ENCODE measurements around the gene DYNC1I1.

Gene DYNC1I1

DNA sequence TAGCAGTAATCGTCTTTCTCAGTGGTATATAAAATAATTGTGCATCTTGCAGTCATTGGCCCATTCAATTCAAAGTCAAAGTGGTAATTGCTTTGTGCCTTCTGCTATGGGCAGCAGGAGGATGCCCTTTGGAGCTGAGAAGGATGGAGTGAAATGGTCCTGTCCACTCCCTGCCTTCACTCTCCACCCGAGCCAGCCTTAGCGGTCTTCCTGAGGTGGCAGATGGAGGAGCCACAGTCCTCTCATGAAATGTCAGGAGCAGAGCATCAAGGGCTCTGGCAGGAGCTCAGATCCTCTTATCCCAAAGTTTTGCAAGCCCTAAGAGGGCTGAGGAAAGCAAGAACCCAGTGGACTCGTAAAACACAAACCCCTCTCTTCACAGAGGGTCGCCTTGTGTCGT, 199.4 kb downstream of the DYNC1I1 start:
- no peak for DNase-seq (ENCODE audit: low spot score)

GRCh38 chr7:95972523-95972922, 200.2 kb downstream of the DYNC1I1 start:
- DNase-seq (ENCODE audit: low spot score): no peak

- DNase-seq (ENCODE audit: low spot score): no peak
Measured at GRCh38 chr7:95974108-95974507, 201.8 kb downstream of the DYNC1I1 start.

DNA sequence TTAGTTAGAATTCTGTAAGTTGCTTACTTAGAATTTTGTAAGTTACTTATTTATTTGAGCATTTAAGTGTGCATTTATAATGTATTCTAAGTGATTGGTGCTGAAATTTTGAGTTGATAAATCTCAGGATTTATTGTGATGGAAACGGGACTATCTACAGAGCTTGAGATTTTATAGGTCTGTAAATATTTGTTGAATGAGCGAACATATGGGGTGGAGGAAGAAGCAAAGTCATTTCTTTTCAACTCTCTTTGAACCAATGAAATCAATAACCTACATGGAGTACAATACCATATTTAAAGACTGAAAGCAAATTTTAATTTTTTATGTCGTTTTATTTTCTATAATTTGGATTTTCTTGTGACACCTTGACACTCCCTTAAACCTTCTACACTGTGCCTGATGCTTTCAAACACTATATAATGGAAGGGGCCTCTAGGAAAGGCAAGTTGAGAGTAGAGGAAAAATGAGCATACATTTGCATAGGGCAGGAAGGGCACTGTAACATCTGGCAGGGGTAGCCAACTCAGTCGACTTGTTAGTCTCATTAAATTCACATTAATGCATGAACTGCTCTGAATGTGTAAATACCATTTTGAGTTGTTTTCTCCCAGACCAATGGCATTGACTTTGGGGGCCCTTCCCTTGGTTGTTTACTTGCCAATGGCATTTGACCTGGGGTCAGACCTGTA, 204.2 kb downstream of the DYNC1I1 start:
- DNase-seq (ENCODE audit: low spot score): no peak

DNA sequence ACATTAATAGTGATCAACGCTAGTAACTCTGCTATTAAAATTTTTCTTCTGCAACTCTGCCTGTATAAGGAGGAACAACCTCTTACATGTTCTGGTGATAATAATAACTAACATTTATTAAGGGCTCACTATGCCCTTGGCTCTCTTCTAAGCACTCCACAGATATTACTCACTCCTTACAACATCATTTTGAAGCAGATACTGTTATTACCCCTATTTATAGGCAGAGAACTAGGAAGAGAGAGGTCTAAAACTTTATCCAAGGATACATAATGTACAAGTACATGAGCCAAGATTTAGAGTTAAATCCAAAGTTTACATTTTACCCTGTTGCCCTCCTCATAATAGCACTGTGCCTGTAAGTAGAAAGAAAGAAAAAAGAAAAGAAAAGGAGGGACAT, 205.6 kb downstream of the DYNC1I1 start:
- DNase-seq (ENCODE audit: low spot score): no peak

- no peak for DNase-seq (ENCODE audit: low spot score)
Measured at GRCh38 chr7:95980167-95980566, 207.8 kb downstream of the DYNC1I1 start.

GRCh38 chr7:95980706-95981105, 208.4 kb downstream of the DYNC1I1 start:
- DNase-seq (ENCODE audit: low spot score): no peak

DNA sequence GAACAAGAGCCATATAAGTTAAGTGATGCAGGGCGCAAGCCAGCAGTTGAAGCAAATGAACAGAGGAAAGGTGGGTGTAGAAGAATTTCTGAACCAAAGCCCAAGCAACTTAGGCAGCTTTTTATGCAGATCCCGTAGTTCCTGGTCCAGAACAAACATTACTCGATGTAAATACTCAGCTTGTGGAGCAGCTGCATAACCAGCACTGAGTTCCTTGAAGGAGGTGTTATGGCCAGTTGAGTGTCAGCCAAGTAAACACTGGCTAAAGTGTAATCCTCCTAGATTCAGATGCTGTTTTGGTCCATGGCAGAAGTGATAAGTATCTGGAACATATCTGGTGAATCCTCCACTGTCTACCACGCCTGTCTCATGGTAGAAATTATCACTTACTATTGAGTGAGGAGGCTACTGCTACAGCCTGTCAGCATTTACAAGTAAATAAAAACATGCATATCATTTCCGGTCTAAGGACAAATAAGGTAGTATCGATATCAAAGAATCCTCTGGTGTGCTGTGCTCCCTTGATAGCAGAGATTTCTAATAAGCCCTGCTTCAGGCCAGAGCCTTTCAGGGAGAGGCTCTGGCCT, 213.9 kb downstream of the DYNC1I1 start:
- DNase-seq (ENCODE audit: low spot score): no peak

- peak; percentile 35 for DNase-seq (ENCODE audit: low spot score)
Measured at GRCh38 chr7:95989301-95989700, 216.9 kb downstream of the DYNC1I1 start.

GRCh38 chr7:95993380-95993779, 221.0 kb downstream of the DYNC1I1 start:
- no peak for DNase-seq (ENCODE audit: low spot score)

DNA sequence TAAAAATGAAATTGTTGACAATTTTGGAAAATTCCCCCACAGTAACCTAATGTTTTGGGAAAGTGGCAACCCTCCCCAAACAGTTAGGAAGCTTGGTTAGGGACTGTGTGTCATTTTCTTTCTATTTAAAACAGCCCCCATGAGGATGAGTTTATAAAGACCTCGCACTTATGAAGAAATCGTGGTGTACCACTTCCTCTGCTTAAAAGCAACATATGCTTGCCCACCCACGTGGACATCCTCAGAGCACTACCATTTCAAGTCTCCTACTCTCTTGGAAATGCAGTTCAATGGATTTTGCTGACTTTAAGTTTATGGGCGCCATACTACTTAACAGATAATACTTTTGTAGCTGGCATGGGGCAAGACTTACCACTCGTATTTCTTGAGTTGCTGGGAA, 223.8 kb downstream of the DYNC1I1 start:
- no peak for DNase-seq (ENCODE audit: low spot score)

- DNase-seq (ENCODE audit: low spot score): no peak
Measured at GRCh38 chr7:95996886-95997285, 224.5 kb downstream of the DYNC1I1 start.

DNA sequence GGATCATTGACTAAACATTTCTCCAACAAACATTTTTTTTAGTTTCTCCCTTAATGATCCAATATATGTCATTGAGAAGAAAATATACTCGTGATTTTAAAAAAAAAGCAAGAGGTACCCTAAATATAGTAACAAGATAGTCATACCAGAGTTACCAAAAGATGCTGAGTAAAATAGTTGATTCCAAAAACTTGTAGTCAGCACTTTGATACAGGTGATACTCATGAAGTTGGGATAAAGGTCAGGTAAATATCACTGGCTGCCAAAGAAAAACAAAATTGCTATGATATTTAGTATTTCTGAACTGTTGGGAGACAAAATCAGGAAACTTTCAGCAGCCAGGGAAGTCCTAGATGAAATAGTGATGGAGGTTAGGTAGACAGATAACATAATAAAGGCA, 225.3 kb downstream of the DYNC1I1 start:
- no peak for DNase-seq (ENCODE audit: low spot score)

DNA sequence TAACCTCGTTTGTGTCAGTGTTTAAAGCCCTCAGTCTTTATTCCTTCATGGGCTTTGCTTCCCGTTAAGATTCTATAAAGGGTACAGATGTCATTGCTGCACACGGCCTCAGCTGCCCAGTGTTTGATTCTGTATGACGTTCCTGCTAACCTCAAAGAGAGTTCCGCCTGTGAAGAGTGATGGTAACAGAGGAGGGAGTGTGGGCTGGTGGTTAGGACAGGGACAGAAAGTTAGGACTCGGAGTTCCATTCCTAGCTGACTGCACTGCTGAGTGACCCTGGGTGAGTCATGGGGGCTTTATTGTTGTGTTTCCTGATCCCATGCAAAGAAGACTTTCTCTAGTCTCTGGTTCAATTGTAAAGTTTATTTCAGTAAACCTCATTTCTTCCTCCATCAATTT, 227.1 kb downstream of the DYNC1I1 start:
- no peak for DNase-seq (ENCODE audit: low spot score)

DNA sequence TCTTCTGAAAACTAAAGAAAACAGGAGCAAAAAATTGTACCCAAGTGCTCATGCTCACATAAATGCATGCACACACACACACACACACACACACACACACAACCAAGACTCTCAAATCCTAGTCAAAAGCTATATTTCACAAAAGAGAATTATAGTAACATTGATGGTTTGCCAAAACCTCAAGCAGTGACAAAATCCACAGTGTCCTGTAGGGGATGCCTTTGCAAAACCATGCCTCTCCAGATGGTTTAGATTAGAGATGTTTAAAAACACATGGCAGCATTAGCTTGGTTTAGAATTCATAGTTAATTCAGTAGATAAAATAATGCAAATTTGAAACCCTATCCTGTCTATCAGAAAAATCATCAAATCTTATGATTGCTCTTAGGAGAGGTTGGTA, 232.2 kb downstream of the DYNC1I1 start:
- DNase-seq (ENCODE audit: low spot score): no peak

DNA sequence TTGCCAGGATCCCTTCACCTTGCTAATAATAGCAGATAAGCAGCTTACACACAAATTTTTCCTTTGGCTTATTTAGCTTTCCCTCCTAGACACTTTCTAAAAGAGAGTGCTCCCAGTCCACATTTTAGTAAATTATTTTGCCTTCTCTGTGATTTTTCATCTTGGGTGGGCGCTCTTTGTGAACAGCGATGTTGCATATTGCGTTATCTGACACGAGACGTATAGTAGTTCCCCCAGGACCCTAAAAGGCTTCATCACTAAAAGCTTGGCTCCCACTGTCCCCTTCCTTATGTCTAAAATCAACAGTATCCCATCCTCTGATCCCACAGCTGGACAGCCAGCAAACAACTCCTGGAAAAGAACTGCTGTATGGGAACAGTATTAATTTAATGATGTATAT, 232.9 kb downstream of the DYNC1I1 start:
- DNase-seq (ENCODE audit: low spot score): no peak

- no peak for DNase-seq (ENCODE audit: low spot score)
Measured at GRCh38 chr7:96009148-96009547, 236.8 kb downstream of the DYNC1I1 start.

DNA sequence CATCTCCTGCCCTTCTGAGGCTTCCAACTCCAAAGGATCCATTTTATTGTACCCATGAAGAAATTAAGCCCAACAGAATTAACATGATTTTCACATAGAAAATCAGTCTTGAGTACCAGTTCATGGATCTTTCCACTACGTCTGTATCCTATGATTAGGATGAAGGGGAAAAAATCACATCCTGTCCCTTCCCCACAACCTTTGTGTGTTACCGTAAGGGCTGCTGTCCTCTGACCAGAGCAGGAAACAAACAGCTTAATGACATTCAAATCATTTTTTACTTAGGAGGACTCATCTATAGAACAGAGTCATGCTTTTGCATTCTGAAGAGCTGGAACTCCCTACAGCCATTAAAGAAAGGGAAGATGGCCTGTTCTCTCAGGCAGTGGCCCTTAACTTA, 241.5 kb downstream of the DYNC1I1 start:
- DNase-seq (ENCODE audit: low spot score): no peak

GRCh38 chr7:96014617-96015016, 242.3 kb downstream of the DYNC1I1 start:
- DNase-seq (ENCODE audit: low spot score): no peak

DNA sequence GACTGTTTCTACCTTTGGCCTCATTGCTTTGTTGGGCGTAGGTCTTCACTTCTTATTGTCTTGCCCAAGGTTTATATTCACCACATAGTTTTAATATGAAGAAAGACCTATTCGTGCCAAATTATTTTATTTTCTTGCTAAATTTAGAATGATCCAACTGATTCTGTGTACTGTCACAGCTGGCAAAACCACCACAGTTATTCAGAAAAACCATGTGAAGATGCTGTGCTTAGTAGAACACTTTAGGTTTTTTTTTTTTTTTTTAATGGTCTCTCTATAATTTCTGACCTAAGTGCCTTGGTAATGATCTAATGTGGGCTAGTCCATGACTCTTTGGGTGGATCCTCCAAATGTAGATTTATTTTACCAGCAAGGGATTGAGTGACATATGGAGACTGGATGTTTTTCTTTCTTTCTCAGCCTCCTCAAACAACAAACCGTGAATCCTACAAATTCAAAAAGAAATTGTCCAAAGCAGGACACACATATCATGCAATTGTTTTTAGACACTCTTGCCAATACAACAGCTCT, 243.8 kb downstream of the DYNC1I1 start:
- no peak for DNase-seq (ENCODE audit: low spot score)

DNA sequence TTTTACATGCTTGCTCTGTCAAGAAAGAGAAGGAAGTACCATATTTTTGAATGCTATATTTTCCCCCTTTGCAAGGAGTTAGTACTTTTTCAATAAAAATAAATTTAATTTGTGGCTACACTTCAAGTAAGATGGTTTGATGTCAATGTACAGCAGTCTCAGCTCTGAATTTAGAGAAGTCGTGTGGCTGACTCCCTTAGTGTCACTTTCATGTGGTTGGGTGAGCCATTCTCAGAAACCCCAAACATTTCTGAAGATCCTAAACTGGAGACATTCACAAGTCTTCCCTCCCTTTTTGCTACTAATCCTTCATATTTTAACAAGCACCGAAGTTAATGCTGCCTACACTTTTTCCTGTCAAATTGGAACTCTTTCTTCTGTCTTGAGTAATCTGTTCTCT, 244.4 kb downstream of the DYNC1I1 start:
- no peak for DNase-seq (ENCODE audit: low spot score)

DNA sequence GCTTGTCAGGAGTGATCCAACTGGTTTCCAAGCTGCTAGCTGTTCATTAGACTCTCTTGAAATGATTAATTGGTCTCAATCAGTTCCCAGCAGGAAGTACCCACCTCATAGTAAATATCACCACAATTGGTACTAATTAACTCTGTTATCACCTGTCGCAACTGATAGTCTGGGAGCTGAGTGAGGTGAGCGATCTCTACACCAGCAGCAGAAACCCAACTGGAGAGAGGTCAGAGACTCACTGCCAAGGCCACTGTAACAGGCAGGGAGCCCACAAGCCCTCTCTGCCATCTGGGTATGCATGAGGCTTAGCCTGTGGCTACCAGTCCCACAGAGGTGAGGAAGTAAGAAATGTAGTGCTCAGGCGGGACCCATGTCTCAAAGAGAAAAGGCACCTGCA, 245.5 kb downstream of the DYNC1I1 start:
- DNase-seq (ENCODE audit: low spot score): no peak

GRCh38 chr7:96021568-96021967, 249.2 kb downstream of the DYNC1I1 start:
- no peak for DNase-seq (ENCODE audit: low spot score)

- DNase-seq (ENCODE audit: low spot score): no peak
Measured at GRCh38 chr7:96023387-96023786, 251.0 kb downstream of the DYNC1I1 start.
